HL-60/S4 treated with phorbol 12-myristate 13-acetate at 8.2 ng/mL for 4 days and 3 days (cell line): Measurements from ENCODE around the gene ZBTB16.

ENCODE experiments used
- in situ Hi-C: fragments of 300-500 bp; cut with MboI; formaldehyde crosslinking; loops from 2 replicates; pipeline ENCODE4 v1.15.0; 2022; ENCODE audit warnings: low sequenced_read_pairs

The ZBTB16 gene

DNA sequence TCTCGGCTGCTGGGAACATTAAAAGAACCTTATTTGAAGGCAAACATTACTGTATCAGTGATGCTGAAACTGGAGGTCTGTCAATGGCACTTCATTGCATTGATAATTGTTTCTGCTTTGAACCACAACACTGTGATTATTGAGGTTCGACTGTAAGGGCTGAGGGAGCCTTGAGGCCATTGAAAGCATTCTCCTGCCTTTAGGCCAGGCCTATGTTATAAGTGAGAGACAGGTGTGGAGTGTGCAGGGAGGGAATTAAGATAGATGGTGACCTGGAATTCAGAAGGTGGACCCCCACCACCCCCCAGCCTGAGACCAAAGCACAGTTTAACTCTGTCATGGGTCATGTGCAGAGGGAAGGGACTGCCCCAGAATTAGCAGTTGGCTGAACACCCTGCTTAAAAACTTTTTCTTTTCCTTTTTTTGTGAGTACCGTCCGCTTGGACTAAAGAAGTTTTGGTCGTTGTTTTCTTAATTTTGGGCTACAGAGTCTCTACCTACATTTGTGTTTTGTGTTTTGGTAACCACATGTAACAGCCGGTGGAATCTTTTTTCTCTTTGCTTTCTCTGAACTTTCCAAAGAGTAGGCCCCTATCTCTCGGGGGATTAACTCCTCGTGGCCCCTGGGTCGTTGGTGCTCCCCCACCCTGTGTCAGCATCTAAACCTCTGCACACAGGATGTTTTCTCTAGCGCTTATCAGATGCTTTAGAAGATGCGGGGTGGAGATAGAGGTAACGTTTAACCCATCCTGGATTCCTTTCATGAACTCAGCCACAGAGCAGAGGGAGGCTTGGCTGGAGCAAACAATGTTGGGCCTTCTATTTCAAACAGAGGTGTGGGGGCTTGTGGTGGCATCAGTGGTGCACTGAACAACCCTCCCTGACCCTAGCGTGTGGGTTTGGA lies 43.7 kb downstream of the ZBTB16 start:
- in situ Hi-C loops: no loop called here

- in situ Hi-C loops: no loop called here
Measured at GRCh38 chr11:114105611-114106010, 46.1 kb downstream of the ZBTB16 start.

DNA sequence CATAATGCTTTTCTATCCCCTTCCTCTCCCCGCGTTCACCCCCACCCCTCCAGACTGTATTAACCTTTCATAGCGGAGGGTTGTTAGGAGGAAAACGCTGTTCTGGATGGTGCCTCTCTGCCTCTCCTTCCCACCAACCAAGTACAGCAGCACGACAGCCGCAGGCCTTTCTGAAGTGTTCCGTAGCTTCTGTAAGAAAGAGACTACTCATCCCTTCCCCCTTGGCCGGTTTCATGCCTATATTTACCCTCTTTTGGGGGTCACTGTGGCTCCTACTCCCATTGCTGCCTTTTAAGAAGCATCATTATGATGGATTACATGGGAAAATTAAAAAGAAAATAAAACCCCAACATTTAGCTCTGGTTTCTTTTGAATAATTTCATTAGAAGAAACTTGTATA lies 46.5 kb downstream of the ZBTB16 start:
- in situ Hi-C loops: no loop called here

DNA sequence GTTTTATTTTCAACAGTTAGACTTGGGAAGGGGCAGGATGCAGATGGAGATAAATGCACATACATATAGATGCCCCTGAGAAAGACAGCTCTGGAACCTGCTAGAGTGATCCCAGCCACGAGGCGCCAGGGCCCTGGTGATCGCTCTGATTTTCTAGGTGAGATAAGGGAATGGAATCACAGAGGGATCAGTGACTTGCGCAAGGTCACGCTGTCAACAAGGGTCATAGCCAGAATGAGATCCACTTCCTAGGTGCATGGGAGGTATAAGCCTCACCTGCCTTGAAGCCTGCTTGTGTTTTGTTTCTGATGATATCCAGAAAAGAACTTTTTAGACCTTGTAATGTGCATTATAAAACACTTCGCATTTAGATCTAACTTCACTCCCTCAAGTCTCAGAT lies 47.5 kb downstream of the ZBTB16 start:
- in situ Hi-C loops: no loop called here

DNA sequence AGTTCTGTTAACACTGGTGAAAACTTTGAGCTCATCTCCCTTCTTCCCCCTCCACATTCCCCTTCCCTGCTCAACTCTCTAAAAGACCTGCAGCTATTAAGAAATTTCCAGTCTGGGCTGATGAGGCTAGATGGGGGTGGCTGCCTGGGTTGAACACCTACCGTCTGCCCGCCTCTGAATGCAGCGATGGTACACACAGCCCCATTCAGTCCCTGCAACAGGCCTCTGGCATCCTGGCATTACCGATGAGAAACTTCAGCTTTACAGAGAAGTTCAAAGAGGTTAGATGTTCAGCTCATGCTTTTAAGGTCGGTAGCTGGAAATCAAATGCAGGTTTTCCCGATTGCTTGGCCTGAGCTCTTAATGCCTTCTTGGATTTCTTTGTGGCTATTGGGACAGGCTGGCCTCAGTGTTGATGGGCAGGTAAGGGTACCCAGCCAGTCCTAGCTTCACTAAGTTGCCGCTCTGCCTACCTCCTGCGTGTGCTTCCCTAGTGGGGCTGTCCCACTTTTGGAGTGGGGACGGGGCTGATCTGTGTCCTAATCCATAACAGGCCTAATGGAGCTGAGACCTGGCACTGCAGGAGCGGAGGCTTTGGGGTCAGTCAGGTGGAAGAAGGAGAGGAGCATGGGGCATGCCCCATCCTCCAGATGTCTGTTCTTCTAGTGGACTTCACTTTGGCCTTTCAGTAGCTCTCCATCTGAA lies 49.1 kb downstream of the ZBTB16 start:
- in situ Hi-C loops: no loop called here

DNA sequence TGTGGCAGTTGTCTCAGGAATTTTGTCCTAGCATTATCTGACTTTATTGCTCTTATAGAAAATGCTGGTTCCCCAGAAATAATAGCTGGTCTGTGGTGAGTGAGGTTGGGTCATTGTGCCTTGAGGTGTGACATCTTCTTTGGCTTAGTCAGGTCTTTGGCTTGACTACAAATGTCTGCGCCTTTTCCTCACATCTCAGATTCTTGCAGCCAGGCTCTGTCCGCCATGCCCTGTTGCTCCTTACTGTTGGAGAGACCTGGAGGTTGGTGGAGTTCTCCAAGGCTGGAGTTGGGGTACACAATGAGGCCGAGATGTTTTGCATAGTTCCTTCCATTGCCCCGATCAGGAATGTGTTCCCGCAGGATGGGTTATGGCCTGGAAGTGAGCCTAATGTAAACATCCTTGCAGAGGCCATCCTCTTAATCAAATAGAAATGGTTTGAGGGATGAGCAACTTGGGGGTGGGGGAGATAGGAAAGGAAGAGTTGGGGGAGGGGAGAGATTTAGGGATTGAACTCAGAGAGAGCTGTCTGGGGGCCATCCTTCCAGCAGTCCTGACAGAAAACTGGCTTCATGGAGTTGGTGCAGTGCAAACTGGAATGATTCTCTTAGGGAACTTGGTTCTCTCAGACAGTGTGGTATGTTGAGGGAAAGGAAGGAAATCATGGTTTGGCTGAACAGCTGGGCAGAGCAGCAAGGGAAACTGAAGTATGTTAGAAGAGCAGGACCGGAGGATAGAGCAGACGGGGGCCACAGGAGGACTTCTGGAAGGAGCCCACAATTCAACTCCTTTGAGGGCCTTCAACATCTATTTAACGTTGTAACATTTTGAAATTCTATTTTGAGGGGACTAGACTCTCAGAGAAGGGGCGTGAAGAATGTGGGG lies 49.9 kb downstream of the ZBTB16 start:
- in situ Hi-C loops: no loop called here

GRCh38 chr11:114110123-114110522 lies 50.6 kb downstream of the ZBTB16 start:
- in situ Hi-C loops: no loop called here

- in situ Hi-C loops: no loop called here
Measured at GRCh38 chr11:114110952-114111947, 51.7 kb downstream of the ZBTB16 start.

GRCh38 chr11:114115451-114115928 lies 56.0 kb downstream of the ZBTB16 start:
- in situ Hi-C loops: no loop called here

DNA sequence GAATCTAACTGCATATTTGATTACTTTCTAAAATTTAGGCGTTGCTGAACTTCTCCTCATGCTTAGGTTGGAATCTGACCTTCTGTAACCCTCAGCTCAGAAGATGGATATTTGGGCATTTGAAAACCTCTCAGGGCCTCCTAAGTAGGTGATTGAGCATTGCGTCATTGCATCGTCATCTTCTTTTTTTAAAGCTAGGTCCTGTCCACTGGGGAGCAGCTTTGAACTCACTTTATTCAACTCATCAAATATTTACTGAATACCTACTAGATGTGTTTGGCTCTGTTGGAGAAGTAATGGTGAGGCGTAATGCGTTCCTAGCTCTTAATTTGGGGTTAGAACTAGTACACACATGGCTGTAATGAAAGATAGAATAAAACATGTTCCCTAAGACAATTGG lies 56.8 kb downstream of the ZBTB16 start:
- in situ Hi-C loops: no loop called here

GRCh38 chr11:114116800-114117199 lies 57.3 kb downstream of the ZBTB16 start:
- in situ Hi-C loops: no loop called here

GRCh38 chr11:114120606-114121005 lies 61.1 kb downstream of the ZBTB16 start:
- in situ Hi-C loops: no loop called here

DNA sequence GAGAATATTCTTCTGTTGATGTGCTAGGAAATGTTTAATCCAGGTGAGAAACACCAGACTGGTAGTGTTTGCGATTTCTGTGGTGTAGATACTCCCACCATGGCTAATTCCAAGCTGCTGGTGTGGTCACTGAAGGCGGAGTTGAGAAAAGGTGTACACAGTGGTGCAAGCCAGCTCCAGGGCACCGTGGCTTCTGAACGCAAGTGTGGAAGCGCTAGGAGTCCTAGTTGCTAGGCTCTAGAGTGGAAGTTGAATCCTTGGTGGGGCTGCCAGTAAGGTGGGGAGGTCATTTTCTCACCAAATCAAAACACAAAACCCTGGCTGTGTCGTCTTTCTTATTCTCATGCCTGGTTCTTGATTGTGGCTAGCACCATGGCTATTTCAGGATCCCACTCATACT lies 61.6 kb downstream of the ZBTB16 start:
- in situ Hi-C loops: no loop called here

DNA sequence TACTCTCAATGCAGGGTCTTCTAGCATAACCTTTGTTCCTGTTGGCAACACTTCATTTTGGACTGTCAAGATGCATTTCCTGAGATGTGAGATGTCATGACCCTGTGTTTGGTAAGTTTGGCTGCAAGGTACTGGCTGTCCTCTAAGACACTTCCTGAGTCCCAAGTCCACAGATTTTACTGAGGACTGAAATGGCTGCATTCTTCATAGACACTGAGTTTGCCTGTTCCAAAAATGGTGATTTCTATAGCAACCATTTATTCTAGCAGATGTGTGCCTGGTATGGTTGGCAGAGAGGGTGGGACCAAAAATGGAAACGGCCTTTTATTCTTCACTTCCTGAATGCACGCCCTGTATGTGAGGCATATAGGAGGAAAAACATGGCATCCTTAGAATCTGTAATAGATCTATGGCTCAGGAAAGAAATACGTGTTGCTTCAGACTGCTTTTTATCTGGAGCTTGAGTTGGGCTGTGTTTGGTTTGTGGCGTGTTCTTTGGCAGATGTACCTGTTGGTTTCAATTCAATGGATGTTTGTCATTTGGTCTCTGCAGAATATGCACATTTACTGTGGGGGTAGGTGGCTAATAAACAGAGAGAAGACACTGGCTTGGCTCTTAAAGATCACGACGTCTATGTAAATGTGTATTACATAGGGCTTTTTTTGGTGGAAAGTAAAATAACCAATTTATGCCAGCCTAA lies 62.4 kb downstream of the ZBTB16 start:
- in situ Hi-C loops: no loop called here

- in situ Hi-C loops: no loop called here
Measured at GRCh38 chr11:114122686-114123085, 63.2 kb downstream of the ZBTB16 start.

GRCh38 chr11:114123692-114124330 lies 64.3 kb downstream of the ZBTB16 start:
- in situ Hi-C loops: no loop called here

DNA sequence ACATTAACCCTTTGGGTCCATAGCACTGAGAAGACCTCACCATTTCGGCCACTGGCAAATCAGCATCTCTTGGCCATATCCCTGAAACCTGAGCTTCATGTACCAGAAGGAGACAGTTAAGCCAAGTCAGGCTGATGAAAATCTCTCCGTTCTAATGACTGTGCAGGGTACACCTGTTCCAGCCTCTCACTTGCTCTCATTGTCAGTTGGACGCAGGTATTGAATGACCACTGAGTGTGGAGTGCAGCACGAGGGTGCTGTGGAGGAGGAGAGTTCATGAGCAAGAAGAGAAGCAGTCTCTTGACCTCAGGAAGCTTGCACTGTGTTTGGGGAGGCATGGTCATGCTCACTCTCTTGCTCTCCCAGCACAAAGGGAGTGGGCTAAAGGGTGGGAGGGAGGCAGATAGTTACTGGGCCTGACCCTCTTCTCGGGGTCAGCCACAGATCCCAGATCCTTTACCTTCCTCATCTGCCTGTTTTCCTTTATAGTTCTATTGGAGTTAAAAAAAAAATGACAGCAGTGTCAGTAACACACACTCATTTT lies 65.2 kb downstream of the ZBTB16 start:
- in situ Hi-C loops: no loop called here

GRCh38 chr11:114125531-114125930 lies 66.0 kb downstream of the ZBTB16 start:
- in situ Hi-C loops: no loop called here

- in situ Hi-C loops: no loop called here
Measured at GRCh38 chr11:114125959-114126358, 66.4 kb downstream of the ZBTB16 start.
